Fibroblast of the aortic adventitia (primary cell): ENCODE results near the gene SRSF12. TPM values are rescaled to one million over a fixed set of nuclear protein-coding genes. Genes with fewer than 3 reads are reported as not detected.

Source experiments
- DNase-seq: peaks from one replicate; pipeline ENCODE4 v3.0.0-alpha.2; 2010; ENCODE audit warnings: low read depth
- H3K4me3 ChIP-seq: 2 replicates; pipeline ENCODE4 v1.5.1; 2011; ENCODE audit warnings: low read depth, mild to moderate bottlenecking, control low read depth, low read length, moderate library complexity
- total RNA-seq: library from RNA; depleted of rRNA; stranded (reverse); fragments of >200 nt; gene quantifications from 2 replicates; pipeline ENCODE4 v1.2.3, GENCODE V29; 2012; ENCODE audit warnings: low replicate concordance
- TF ChIP-seq, protein P1 (sequence below): IDR thresholded peaks from 2 replicates; pipeline ENCODE4 v1.5.1; 2011; ENCODE audit warnings: mild to moderate bottlenecking, low read length, control low read depth, inconsistent platforms; ENCODE audit not compliant: insufficient read depth

Gene SRSF12
- total RNA-seq, 1 donor, result 0.09 TPM

DNA sequence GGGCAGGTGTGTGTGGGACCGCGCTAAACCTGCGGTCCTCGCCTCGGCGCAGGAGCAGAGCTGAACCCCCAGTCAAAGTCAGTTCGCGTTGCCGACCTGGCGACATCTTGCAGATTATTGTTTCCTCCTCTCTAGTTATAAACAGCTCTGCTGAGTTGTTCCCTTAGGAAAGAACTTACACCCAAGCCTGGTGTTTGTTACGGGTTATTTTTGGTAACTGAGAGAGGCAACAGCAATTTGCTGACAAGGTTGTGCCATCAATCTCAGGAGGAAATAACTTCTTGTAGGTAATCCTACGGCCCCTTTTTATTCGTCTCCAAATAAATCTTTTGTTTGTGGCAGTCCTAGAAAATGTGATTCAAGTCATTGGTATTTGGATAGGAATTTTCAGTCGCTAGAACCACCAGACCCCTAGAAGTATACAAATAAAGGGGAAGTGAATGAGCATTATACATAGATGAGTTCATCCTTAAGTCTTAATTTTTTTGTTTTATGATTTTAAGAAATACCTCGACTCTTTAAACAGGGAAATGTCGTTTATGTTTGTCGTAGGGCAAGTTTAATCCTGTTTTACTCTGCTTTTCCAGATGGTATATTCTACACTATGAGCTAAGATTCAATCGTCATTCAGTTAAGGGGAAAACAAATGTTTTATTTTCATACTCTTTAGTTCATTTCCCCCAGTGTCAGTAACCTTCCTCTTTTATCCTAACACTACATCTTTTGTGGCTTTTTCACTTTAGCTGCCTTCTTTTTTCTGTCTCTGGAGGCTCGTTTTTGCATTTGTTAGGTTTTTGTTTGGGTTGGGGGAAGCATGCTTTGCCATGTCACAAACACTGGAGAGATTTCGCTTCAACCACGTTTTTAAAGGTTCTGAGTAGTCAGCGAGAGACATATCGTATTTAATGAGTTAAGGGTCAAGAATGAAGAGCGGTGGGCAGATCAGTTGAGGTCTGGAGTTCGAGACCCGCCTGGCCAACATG is 29.1 kb upstream of the SRSF12 start:
- DNase-seq, result peak; percentile 40
- TF ChIP-seq, protein P1, sequence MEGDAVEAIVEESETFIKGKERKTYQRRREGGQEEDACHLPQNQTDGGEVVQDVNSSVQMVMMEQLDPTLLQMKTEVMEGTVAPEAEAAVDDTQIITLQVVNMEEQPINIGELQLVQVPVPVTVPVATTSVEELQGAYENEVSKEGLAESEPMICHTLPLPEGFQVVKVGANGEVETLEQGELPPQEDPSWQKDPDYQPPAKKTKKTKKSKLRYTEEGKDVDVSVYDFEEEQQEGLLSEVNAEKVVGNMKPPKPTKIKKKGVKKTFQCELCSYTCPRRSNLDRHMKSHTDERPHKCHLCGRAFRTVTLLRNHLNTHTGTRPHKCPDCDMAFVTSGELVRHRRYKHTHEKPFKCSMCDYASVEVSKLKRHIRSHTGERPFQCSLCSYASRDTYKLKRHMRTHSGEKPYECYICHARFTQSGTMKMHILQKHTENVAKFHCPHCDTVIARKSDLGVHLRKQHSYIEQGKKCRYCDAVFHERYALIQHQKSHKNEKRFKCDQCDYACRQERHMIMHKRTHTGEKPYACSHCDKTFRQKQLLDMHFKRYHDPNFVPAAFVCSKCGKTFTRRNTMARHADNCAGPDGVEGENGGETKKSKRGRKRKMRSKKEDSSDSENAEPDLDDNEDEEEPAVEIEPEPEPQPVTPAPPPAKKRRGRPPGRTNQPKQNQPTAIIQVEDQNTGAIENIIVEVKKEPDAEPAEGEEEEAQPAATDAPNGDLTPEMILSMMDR, result no peak

DNA sequence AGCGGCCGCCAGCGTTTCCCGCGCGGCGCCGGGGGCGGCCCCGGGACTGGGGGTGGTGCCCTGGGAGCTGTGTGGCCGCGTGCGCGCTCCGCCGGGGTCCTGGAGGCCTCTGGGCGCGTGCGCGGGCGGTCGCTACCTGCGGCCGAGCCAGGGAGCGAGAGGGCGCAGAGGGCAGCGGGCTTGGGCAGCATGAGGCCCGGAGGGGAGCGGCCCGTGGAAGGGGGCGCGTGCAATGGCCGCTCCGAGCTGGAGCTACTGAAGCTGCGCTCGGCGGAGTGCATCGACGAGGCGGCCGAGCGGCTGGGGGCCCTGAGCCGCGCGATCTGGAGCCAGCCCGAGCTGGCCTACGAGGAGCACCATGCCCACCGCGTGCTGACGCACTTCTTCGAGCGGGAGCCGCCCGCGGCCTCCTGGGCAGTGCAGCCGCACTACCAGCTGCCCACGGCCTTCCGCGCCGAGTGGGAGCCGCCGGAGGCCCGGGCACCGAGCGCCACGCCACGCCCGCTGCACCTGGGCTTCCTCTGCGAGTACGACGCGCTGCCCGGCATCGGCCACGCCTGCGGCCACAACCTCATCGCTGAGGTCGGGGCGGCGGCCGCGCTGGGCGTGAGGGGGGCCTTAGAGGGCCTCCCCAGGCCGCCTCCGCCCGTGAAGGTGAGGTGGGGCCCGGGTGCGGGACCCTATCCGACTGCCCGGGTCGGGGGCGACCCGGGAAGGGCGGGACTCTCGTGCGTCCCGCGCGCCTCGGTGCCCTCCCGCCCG is 28.3 kb upstream of the SRSF12 start, which contains the start of gene PM20D2:
Gene PM20D2, plus strand, starts transcription at position 100 of the 762 bp plus-strand sequence. Its CDS starts 90 bp downstream, at position 190.
- peak; percentile 22 for DNase-seq
- peak within 1 kb of the TSS; percentile 70 for H3K4me3 ChIP-seq
- TF ChIP-seq, protein P1, result no peak

More for the DNA sequence above, 29.1 kb upstream of the SRSF12 start:
- H3K4me3 ChIP-seq, result peak overlapping the region; percentile 70

- DNase-seq, result peak; percentile 21
- TF ChIP-seq, protein P1, result no peak
- H3K4me3 ChIP-seq, result peak overlapping the region; percentile 70
Observed at GRCh38 chr6:89145091-89145955, 27.5 kb upstream of the SRSF12 start.

- H3K4me3 ChIP-seq, result no peak overlapping the region
- DNase-seq, result no peak
- TF ChIP-seq, protein P1, result no peak
Observed at GRCh38 chr6:89144354-89144906, 26.6 kb upstream of the SRSF12 start.

- peak; percentile 15 for DNase-seq
- H3K4me3 ChIP-seq, result no peak overlapping the region
- TF ChIP-seq, protein P1, result no peak
Observed at GRCh38 chr6:89140347-89141156, 22.7 kb upstream of the SRSF12 start.
